ENCODE results near the gene ACAD8. TPM values are rescaled to one million over a fixed set of nuclear protein-coding genes. Genes with fewer than 3 reads are reported as not detected.

Gene ACAD8
- total RNA-seq, 4 donors from 2014 or later = 18.3 to 41.3 (median 29.8) TPM

- TF ChIP-seq CTCF (IDR thresholded peaks at IDR 0.05; ENCODE audit: low read depth) = no peak
Measured at GRCh38 chr11:134288486-134288885, 35.1 kb downstream of the ACAD8 start.

- no peak for TF ChIP-seq CTCF (IDR thresholded peaks at IDR 0.05; ENCODE audit: low read depth)
Measured at GRCh38 chr11:134289167-134289566, 35.8 kb downstream of the ACAD8 start.

GRCh38 chr11:134289789-134290188, 36.4 kb downstream of the ACAD8 start:
- no peak for TF ChIP-seq CTCF (IDR thresholded peaks at IDR 0.05; ENCODE audit: low read depth)

- no peak for TF ChIP-seq CTCF (IDR thresholded peaks at IDR 0.05; ENCODE audit: low read depth)
Measured at GRCh38 chr11:134290646-134291045, 37.3 kb downstream of the ACAD8 start.

- TF ChIP-seq CTCF (IDR thresholded peaks at IDR 0.05; ENCODE audit: low read depth) = no peak
Measured at GRCh38 chr11:134291196-134291595, 37.8 kb downstream of the ACAD8 start.

- no peak for TF ChIP-seq CTCF (IDR thresholded peaks at IDR 0.05; ENCODE audit: low read depth)
Measured at GRCh38 chr11:134292661-134293060, 39.3 kb downstream of the ACAD8 start.

GRCh38 chr11:134293119-134294113, 40.0 kb downstream of the ACAD8 start:
- TF ChIP-seq CTCF (IDR thresholded peaks at IDR 0.05; ENCODE audit: low read depth) = no peak
